Measurements from ENCODE around the gene DDX25. TPM values are rescaled to one million over a fixed set of nuclear protein-coding genes. Genes with fewer than 3 reads are reported as not detected.

The DDX25 gene
- total RNA-seq, 1 donor from 2014 or later = not detected

- Mint-ChIP-seq H3K4me1 (ENCODE audit: low read depth) (no peaks in the 10 kb centered on the region), H3K36me3 (ENCODE audit: low read depth) (no peaks in the 10 kb centered on the region), H3K27me3 (ENCODE audit: insufficient read depth) (peaks cover 28% of the 10 kb centered on the region), H3K27ac (no peak overlapping the region), H3K4me3 (no peak overlapping the region), H3K9me3 (no peaks in the 10 kb centered on the region)
- intact Hi-C loops (cut with micrococcal nuclease) = no loop called here
- DNase-seq (ENCODE audit: low spot score) = no peak
Observed at GRCh38 chr11:125932301-125932700, 28.0 kb downstream of the DDX25 start.

GRCh38 chr11:125933030-125933813, 28.9 kb downstream of the DDX25 start:
- H3K27me3 Mint-ChIP-seq (ENCODE audit: insufficient read depth) = peaks cover 23% of the 10 kb centered on the region
- H3K4me1 Mint-ChIP-seq (ENCODE audit: low read depth) = no peaks in the 10 kb centered on the region
- no peak overlapping the region for H3K4me3 Mint-ChIP-seq
- no peak overlapping the region for H3K27ac Mint-ChIP-seq
- DNase-seq (ENCODE audit: low spot score) = no peak
- no peaks in the 10 kb centered on the region for H3K9me3 Mint-ChIP-seq
- intact Hi-C loops (cut with micrococcal nuclease) = no loop called here
- H3K36me3 Mint-ChIP-seq (ENCODE audit: low read depth) = no peaks in the 10 kb centered on the region

GRCh38 chr11:125934473-125934872, 30.2 kb downstream of the DDX25 start:
- Mint-ChIP-seq H3K4me3 (no peak overlapping the region), H3K36me3 (ENCODE audit: low read depth) (no peaks in the 10 kb centered on the region), H3K27me3 (ENCODE audit: insufficient read depth) (peaks cover 18% of the 10 kb centered on the region), H3K27ac (no peak overlapping the region), H3K9me3 (no peaks in the 10 kb centered on the region), H3K4me1 (ENCODE audit: low read depth) (no peaks in the 10 kb centered on the region)
- DNase-seq (ENCODE audit: low spot score) = no peak
- intact Hi-C loops (cut with micrococcal nuclease) = no loop called here

GRCh38 chr11:125935056-125935455, 30.7 kb downstream of the DDX25 start:
- Mint-ChIP-seq H3K4me1 (ENCODE audit: low read depth) (no peaks in the 10 kb centered on the region), H3K9me3 (no peaks in the 10 kb centered on the region), H3K27me3 (ENCODE audit: insufficient read depth) (peaks cover 18% of the 10 kb centered on the region), H3K4me3 (no peak overlapping the region), H3K36me3 (ENCODE audit: low read depth) (no peaks in the 10 kb centered on the region), H3K27ac (no peak overlapping the region)
- intact Hi-C loops (cut with micrococcal nuclease) = no loop called here
- no peak for DNase-seq (ENCODE audit: low spot score)

GRCh38 chr11:125935618-125936199, 31.4 kb downstream of the DDX25 start:
- Mint-ChIP-seq H3K36me3 (ENCODE audit: low read depth) (no peaks in the 10 kb centered on the region), H3K27me3 (ENCODE audit: insufficient read depth) (peaks cover 18% of the 10 kb centered on the region), H3K4me1 (ENCODE audit: low read depth) (no peaks in the 10 kb centered on the region), H3K4me3 (no peak overlapping the region), H3K9me3 (no peaks in the 10 kb centered on the region), H3K27ac (no peak overlapping the region)
- intact Hi-C loops (cut with micrococcal nuclease) = no loop called here
- DNase-seq (ENCODE audit: low spot score) = no peak

GRCh38 chr11:125938418-125938817, 34.1 kb downstream of the DDX25 start:
- no peaks in the 10 kb centered on the region for H3K4me1 Mint-ChIP-seq (ENCODE audit: low read depth)
- no peaks in the 10 kb centered on the region for H3K9me3 Mint-ChIP-seq
- no peak overlapping the region for H3K27ac Mint-ChIP-seq
- peaks cover 11% of the 10 kb centered on the region for H3K27me3 Mint-ChIP-seq (ENCODE audit: insufficient read depth)
- DNase-seq (ENCODE audit: low spot score) = no peak
- H3K36me3 Mint-ChIP-seq (ENCODE audit: low read depth) = no peaks in the 10 kb centered on the region
- H3K4me3 Mint-ChIP-seq = no peak overlapping the region
- intact Hi-C loops (cut with micrococcal nuclease) = no loop called here

- H3K4me3 Mint-ChIP-seq = no peak overlapping the region
- intact Hi-C loops (cut with micrococcal nuclease) = no loop called here
- H3K36me3 Mint-ChIP-seq (ENCODE audit: low read depth) = no peaks in the 10 kb centered on the region
- DNase-seq (ENCODE audit: low spot score) = no peak
- no peaks in the 10 kb centered on the region for H3K4me1 Mint-ChIP-seq (ENCODE audit: low read depth)
- peaks cover 11% of the 10 kb centered on the region for H3K27me3 Mint-ChIP-seq (ENCODE audit: insufficient read depth)
- no peak overlapping the region for H3K27ac Mint-ChIP-seq
- H3K9me3 Mint-ChIP-seq = no peaks in the 10 kb centered on the region
Observed at GRCh38 chr11:125939081-125939521, 34.8 kb downstream of the DDX25 start.

GRCh38 chr11:125940145-125940544, 35.8 kb downstream of the DDX25 start:
- Mint-ChIP-seq H3K36me3 (ENCODE audit: low read depth) (no peaks in the 10 kb centered on the region), H3K27me3 (ENCODE audit: insufficient read depth) (peaks cover 7% of the 10 kb centered on the region), H3K9me3 (no peaks in the 10 kb centered on the region), H3K4me3 (no peak overlapping the region), H3K27ac (no peak overlapping the region), H3K4me1 (ENCODE audit: low read depth) (no peaks in the 10 kb centered on the region)
- intact Hi-C loops (cut with micrococcal nuclease) = loop anchor here (5.0 kb wide), 1 partner anchor 122 kb away; the partner anchor contains the start of gene CDON
- no peak for DNase-seq (ENCODE audit: low spot score)

GRCh38 chr11:125941267-125941618, 36.9 kb downstream of the DDX25 start:
- intact Hi-C loops (cut with micrococcal nuclease) = loop anchor here (5.0 kb wide), 1 partner anchor 121 kb away; the partner anchor contains the start of gene CDON
- no peak for DNase-seq (ENCODE audit: low spot score)
- H3K36me3 Mint-ChIP-seq (ENCODE audit: low read depth) = no peaks in the 10 kb centered on the region
- no peak overlapping the region for H3K4me3 Mint-ChIP-seq
- no peaks in the 10 kb centered on the region for H3K9me3 Mint-ChIP-seq
- H3K27ac Mint-ChIP-seq = peak overlapping the region; percentile 11
- H3K27me3 Mint-ChIP-seq (ENCODE audit: insufficient read depth) = peaks cover 5% of the 10 kb centered on the region
- no peaks in the 10 kb centered on the region for H3K4me1 Mint-ChIP-seq (ENCODE audit: low read depth)

- Mint-ChIP-seq H3K9me3 (no peaks in the 10 kb centered on the region), H3K27ac (peak overlapping the region; percentile 11), H3K36me3 (ENCODE audit: low read depth) (no peaks in the 10 kb centered on the region), H3K27me3 (ENCODE audit: insufficient read depth) (peaks cover under 1% of the 10 kb centered on the region), H3K4me3 (no peak overlapping the region), H3K4me1 (ENCODE audit: low read depth) (no peaks in the 10 kb centered on the region)
- peak; percentile 9 for DNase-seq (ENCODE audit: low spot score)
- intact Hi-C loops (cut with micrococcal nuclease) = loop anchor here (1.0 to 5.0 kb wide), 2 partner anchors 120 to 252 kb away; partner anchors contain the start of gene CDON
Observed at GRCh38 chr11:125941619-125942611, 37.6 kb downstream of the DDX25 start.

- Mint-ChIP-seq H3K36me3 (ENCODE audit: low read depth) (no peaks in the 10 kb centered on the region), H3K9me3 (no peaks in the 10 kb centered on the region), H3K27ac (no peak overlapping the region), H3K4me3 (no peak overlapping the region), H3K4me1 (ENCODE audit: low read depth) (no peaks in the 10 kb centered on the region), H3K27me3 (ENCODE audit: insufficient read depth) (no peaks in the 10 kb centered on the region)
- DNase-seq (ENCODE audit: low spot score) = no peak
- intact Hi-C loops (cut with micrococcal nuclease) = loop anchor here (1.0 to 5.0 kb wide), 2 partner anchors 119 to 251 kb away; partner anchors contain the start of gene CDON
Observed at GRCh38 chr11:125942771-125943428, 38.6 kb downstream of the DDX25 start.

- Mint-ChIP-seq H3K4me1 (ENCODE audit: low read depth) (no peaks in the 10 kb centered on the region), H3K36me3 (ENCODE audit: low read depth) (no peaks in the 10 kb centered on the region), H3K9me3 (no peaks in the 10 kb centered on the region), H3K27ac (no peak overlapping the region), H3K4me3 (no peak overlapping the region), H3K27me3 (ENCODE audit: insufficient read depth) (no peaks in the 10 kb centered on the region)
- DNase-seq (ENCODE audit: low spot score) = no peak
- intact Hi-C loops (cut with micrococcal nuclease) = loop anchor here (5.0 kb wide), 1 partner anchor 118 kb away; the partner anchor contains the start of gene CDON
Observed at GRCh38 chr11:125943661-125944349, 39.5 kb downstream of the DDX25 start.
